OCI-LY1 (cell line): Measurements from ENCODE around the gene GNG4.

Source experiments
- CTCF ChIP-seq: fragments of 200-600 bp; sonication (generic), shearing (Covaris generic); IDR thresholded peaks from 2 replicates; pipeline ENCODE4 v1.5.1; 2017; ENCODE audit warnings: mild to moderate bottlenecking, antibody characterized with exemption, low read length, moderate library complexity, mixed read lengths
- EZH2 ChIP-seq: fragments of 200-600 bp; sonication (generic), shearing (Covaris generic); IDR thresholded peaks from 2 replicates; pipeline ENCODE4 v1.8.0; 2017; ENCODE audit warnings: borderline replicate concordance, mixed run types, mild to moderate bottlenecking, antibody characterized with exemption, low read length, moderate library complexity, mixed read lengths

- TF ChIP-seq CTCF (no peak), EZH2 (no peak)
Observed at GRCh38 chr1:235649368-235650163, at the start of gene GNG4.
